ENCODE measurements around the gene SIK2.
"Not testable (repeated sequence)": the region's sequence is repeated elsewhere in the genome, so short reads cannot be mapped to it uniquely, and the experiment has no call there.

Gene SIK2

DNA sequence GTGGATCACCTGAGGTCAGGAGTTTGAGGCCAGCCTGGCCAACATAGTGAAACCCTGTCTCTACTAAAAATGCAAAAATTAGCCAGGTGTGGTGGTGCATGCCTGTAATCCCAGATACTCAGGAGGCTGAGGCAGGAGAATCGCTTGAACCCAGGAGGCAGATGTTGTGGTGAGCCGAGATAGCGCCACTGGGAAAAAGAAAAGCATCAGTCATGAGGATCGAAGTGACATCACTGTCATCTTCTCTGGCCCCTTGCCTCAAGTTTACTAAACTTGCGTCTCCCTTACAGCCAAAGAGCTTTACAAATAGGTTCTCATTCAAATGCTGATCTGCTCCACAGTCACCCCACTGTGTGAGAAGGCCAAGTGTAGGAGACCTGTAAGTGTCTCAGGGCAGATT, 169.0 kb downstream of the SIK2 start:
- not testable (repeated sequence) for H3K9me3 ChIP-seq (ENCODE audit: low read length); H3K4me3 ChIP-seq (ENCODE audit: low read depth in 1 of 2, low read length in 2 of 2); H3K9ac ChIP-seq (ENCODE audit: low read length); H3K27ac ChIP-seq (ENCODE audit: low read depth, low read length); H3K36me3 ChIP-seq (ENCODE audit: insufficient read depth, low read length); H3K27me3 ChIP-seq (ENCODE audit: control insufficient read depth in 1 of 2, insufficient read depth in 2 of 2, low read length in 2 of 2)
- peaks cover 15% of the 10 kb centered on the region for H3K4me1 ChIP-seq (ENCODE audit: insufficient read depth, low read length)

DNA sequence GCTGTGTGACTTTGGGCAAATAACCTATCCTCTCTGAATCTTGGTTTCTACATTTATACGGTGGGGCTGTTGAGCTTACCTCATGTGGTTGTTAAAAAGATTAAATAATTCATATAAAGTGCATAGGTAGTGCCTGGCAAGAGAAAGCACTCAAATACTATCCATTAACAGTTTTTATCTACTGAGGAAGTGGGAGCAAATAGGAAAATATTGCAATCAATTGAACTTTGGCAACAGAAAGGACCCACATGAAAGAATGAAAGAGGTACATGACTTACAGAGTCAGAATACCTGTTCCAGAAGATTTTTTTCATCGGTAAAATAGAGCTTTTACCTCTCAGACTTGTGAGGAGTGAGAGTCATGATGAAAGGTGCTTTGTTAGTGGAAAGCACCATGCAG, 170.3 kb downstream of the SIK2 start:
- no peaks in the 10 kb centered on the region for H3K36me3 ChIP-seq (ENCODE audit: insufficient read depth, low read length)
- H3K27ac ChIP-seq (ENCODE audit: low read depth, low read length), result no peak overlapping the region
- H3K9me3 ChIP-seq (ENCODE audit: low read length), result no peaks in the 10 kb centered on the region

DNA sequence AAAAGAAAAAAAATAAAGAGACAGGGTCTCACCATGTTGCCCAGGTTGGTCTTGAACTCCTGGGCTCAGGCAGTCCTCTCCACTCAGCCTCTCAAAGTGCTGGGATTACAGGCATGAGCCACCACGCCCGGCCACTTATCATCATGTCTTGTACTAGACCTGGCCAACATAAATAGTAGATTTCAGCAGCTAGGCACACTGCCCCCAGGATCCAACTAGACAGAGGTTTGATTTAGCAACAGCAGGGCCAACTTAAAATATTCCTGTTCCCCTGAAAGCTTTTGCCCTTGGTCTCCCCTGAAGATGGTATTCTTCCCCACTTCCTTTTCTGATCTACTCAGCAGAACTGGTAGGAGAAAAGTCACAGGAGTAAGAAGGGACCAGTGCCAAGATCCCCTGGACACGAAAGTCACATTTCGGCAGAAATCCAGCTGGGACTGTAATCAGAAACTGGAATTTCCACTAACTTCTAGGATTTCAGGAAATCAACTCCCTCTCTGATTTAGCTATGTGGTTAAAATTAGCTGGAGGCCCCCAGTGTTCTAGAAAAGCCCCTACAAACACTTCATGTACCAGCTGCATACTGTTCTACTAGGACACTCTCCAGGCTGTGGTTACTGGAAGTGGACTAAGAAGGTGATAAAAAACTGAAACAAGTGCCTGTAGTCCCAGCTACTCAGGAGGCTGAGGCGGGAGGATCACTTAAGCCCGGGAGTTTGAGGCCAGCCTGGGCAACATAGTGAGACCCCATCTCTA, 172.9 kb downstream of the SIK2 start:
- H3K27ac ChIP-seq (ENCODE audit: low read depth, low read length), result no peak overlapping the region
- no peaks in the 10 kb centered on the region for H3K9me3 ChIP-seq (ENCODE audit: low read length)
- no peaks in the 10 kb centered on the region for H3K36me3 ChIP-seq (ENCODE audit: insufficient read depth, low read length)
- H3K27me3 ChIP-seq (ENCODE audit: control insufficient read depth in 1 of 2, insufficient read depth in 2 of 2, low read length in 2 of 2), result no peaks in the 10 kb centered on the region
- H3K9ac ChIP-seq (ENCODE audit: low read length), result no peak overlapping the region
- H3K4me3 ChIP-seq (ENCODE audit: low read depth in 1 of 2, low read length in 2 of 2), result no peak overlapping the region
- H3K4me1 ChIP-seq (ENCODE audit: insufficient read depth, low read length), result peaks cover 11% of the 10 kb centered on the region

More for the DNA sequence above, 170.3 kb downstream of the SIK2 start:
- H3K4me3 ChIP-seq (ENCODE audit: low read depth in 1 of 2, low read length in 2 of 2), result no peak overlapping the region
- H3K27me3 ChIP-seq (ENCODE audit: control insufficient read depth in 1 of 2, insufficient read depth in 2 of 2, low read length in 2 of 2), result no peaks in the 10 kb centered on the region
- peaks cover 11% of the 10 kb centered on the region for H3K4me1 ChIP-seq (ENCODE audit: insufficient read depth, low read length)
- no peak overlapping the region for H3K9ac ChIP-seq (ENCODE audit: low read length)

DNA sequence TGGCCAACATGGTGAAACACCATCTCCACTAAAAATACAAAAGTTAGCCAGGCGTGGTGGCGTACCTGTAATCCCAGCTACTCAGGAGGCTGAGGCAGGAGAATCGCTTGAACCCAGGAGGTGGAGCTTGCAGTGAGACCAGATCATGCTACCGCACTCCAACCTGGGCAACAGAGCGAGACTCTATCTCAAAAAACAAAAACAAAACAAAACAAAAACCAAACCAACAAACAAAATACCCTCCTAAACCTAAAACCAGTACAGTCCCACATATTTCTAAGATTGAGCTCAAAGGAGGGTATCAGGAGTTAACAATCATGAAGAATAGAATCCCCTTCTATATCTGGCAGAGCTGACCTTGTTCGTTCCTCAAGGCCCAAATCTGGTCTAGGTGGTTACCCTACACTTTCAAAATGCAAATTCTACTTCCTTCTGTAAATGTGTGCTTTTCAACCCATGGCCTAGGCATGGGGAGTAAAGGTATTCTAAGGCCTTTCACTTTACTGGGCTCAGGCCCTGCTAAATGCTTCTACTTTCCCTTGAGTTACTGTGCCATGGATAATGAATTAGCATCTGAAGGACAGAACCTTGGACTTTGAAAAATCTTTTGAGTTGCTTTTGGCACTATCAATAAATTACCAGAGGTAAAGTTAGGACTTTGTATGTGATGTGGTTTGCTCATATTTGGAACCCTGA, 174.3 kb downstream of the SIK2 start:
- no peak overlapping the region for H3K27ac ChIP-seq (ENCODE audit: low read depth, low read length)
- H3K9me3 ChIP-seq (ENCODE audit: low read length), result no peaks in the 10 kb centered on the region
- peaks cover 11% of the 10 kb centered on the region for H3K4me1 ChIP-seq (ENCODE audit: insufficient read depth, low read length)
- H3K36me3 ChIP-seq (ENCODE audit: insufficient read depth, low read length), result no peaks in the 10 kb centered on the region
- H3K4me3 ChIP-seq (ENCODE audit: low read depth in 1 of 2, low read length in 2 of 2), result no peak overlapping the region
- no peaks in the 10 kb centered on the region for H3K27me3 ChIP-seq (ENCODE audit: control insufficient read depth in 1 of 2, insufficient read depth in 2 of 2, low read length in 2 of 2)
- no peak overlapping the region for H3K9ac ChIP-seq (ENCODE audit: low read length)

DNA sequence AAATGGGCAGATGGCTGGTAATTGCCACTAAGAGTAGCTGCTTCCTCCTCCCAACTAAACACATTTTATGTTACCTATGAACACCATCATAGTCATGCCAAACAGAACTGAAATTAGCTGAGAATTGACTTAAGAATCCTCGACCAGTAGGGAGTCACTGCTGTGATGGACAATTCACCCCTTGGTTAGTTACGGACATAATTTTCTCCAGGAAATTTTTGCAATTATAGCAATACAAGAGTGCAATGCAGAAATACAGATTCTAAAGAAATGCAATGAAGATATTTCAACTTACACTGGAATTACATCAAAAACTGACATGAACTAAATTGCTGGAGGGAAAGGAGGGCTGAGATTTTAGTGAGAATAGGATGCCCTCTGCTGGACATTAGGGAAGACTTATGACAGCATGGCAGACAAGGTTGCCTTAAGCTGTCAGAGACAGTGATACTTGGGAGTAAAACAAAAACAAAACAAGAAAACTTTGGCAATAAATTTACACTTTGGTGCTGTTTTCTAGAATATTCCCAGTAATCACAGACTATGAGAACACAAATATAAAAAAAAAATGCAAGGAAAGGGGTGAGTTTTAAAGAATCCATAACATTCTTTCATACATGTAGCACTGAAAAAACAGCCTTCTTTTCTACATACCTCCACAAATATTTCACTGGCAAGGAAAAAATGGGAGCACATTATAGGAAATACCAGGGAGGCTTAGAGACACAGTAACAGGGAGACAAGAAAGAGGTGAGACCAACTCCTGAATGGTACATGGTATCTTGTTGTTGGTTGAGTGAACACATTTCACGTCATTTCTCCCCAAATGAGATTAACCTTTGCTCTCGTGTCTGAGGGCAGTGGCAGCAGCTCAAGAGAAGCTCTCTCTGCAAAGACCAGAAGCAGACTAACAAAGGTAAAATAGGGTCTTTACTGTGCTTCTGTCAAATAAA, 175.1 kb downstream of the SIK2 start:
- Histone ChIP-seq H3K27me3 (ENCODE audit: control insufficient read depth in 1 of 2, insufficient read depth in 2 of 2, low read length in 2 of 2) (no peaks in the 10 kb centered on the region), H3K9me3 (ENCODE audit: low read length) (no peaks in the 10 kb centered on the region), H3K4me3 (ENCODE audit: low read depth in 1 of 2, low read length in 2 of 2) (no peak overlapping the region), H3K9ac (ENCODE audit: low read length) (no peak overlapping the region), H3K4me1 (ENCODE audit: insufficient read depth, low read length) (peaks cover 11% of the 10 kb centered on the region), H3K36me3 (ENCODE audit: insufficient read depth, low read length) (no peaks in the 10 kb centered on the region), H3K27ac (ENCODE audit: low read depth, low read length) (no peak overlapping the region)

DNA sequence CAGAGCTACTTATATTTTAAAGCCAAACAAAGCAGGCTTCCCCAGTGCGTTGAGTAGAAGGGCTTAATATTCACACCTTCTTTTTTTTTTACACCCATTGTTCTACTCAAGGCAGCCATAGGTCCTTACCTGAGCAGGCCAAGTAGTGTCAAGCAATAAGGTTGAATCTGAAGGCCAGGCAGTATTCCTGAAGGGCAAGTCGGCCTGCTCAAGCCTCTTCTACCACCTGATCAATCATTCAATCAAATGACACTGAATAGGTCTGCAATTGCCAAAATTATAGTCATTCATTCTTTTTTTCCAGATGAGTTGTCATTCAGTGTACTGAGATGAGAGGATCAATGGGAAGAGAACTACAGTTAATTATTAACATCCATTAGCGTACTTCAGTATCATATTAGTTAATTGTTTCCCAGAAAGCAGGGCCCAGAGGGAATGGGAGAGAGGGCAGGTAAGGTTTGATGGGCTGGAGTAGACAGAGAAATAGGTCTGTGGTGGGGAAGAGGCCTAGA, 175.9 kb downstream of the SIK2 start:
- no peaks in the 10 kb centered on the region for H3K36me3 ChIP-seq (ENCODE audit: insufficient read depth, low read length)
- no peaks in the 10 kb centered on the region for H3K9me3 ChIP-seq (ENCODE audit: low read length)
- H3K27ac ChIP-seq (ENCODE audit: low read depth, low read length), result no peak overlapping the region
- no peak overlapping the region for H3K9ac ChIP-seq (ENCODE audit: low read length)
- peaks cover 11% of the 10 kb centered on the region for H3K4me1 ChIP-seq (ENCODE audit: insufficient read depth, low read length)
- no peak overlapping the region for H3K4me3 ChIP-seq (ENCODE audit: low read depth in 1 of 2, low read length in 2 of 2)
- no peaks in the 10 kb centered on the region for H3K27me3 ChIP-seq (ENCODE audit: control insufficient read depth in 1 of 2, insufficient read depth in 2 of 2, low read length in 2 of 2)

DNA sequence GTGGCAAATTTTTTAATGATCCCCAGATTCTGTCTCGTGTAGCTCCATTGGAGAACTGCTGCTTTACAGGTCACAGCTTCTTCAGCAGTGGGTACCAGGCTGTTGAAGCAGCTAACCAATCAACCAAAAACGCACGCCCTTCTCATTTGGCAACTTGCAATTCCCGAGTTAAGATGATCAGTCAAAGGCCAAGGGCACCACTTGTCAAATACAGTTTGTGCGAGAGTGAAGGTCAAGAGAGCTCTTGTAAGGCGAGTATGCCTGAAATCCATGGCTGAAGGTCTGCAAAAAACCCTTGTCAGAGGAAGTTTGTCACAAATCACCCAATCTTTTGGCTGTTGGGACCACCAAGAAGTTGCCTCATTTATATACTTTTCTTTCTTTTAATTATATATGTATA, 176.9 kb downstream of the SIK2 start:
- Histone ChIP-seq H3K9ac (ENCODE audit: low read length) (no peak overlapping the region), H3K4me1 (ENCODE audit: insufficient read depth, low read length) (peaks cover 11% of the 10 kb centered on the region), H3K9me3 (ENCODE audit: low read length) (no peaks in the 10 kb centered on the region), H3K36me3 (ENCODE audit: insufficient read depth, low read length) (no peaks in the 10 kb centered on the region), H3K27me3 (ENCODE audit: control insufficient read depth in 1 of 2, insufficient read depth in 2 of 2, low read length in 2 of 2) (no peaks in the 10 kb centered on the region), H3K4me3 (ENCODE audit: low read depth in 1 of 2, low read length in 2 of 2) (no peak overlapping the region), H3K27ac (ENCODE audit: low read depth, low read length) (no peak overlapping the region)

All from muscle layer of colon (tissue), 2 donors.